Ascending aorta (tissue), 2 donors: ENCODE measurements around the gene UTP3. TPM values are rescaled to one million over a fixed set of nuclear protein-coding genes. Genes with fewer than 3 reads are reported as not detected.
A peak's percentile ranks its signal among the peaks of the same experiment; 100 is the strongest.
"Not testable (repeated sequence)": the region's sequence is repeated elsewhere in the genome, so short reads cannot be mapped to it uniquely, and the experiment has no call there.

Experiments used
- DNase-seq, 2 donors: peaks; one replicate each; pipeline ENCODE4 v3.0.0-alpha.2; 2019; ENCODE audit warnings: low spot score in 2 of 2
- H3K27ac ChIP-seq, 2 donors: fragments of 200-600 bp; sonication (generic); one replicate each; pipeline ENCODE4 v1.5.1; 2016 to 2017; ENCODE audit warnings: mild to moderate bottlenecking in 1 of 2
- H3K27me3 ChIP-seq: fragments of 200-600 bp; sonication (generic); one replicate; pipeline ENCODE4 v1.5.1; 2017
- H3K36me3 ChIP-seq, 2 donors: fragments of 200-600 bp; sonication (generic); one replicate each; pipeline ENCODE4 v1.5.1; 2016
- H3K4me1 ChIP-seq, 2 donors: fragments of 200-600 bp; sonication (generic); one replicate each; pipeline ENCODE4 v1.5.1; 2016 to 2017; ENCODE audit warnings: mild to moderate bottlenecking in 1 of 2
- H3K4me3 ChIP-seq, 2 donors: fragments of 200-600 bp; sonication (generic); one replicate each; pipeline ENCODE4 v1.5.1; 2016 to 2017; ENCODE audit warnings: mild to moderate bottlenecking in 1 of 2
- H3K9me3 ChIP-seq, 2 donors: fragments of 200-600 bp; sonication (generic); one replicate each; pipeline ENCODE4 v1.5.1; 2016
- intact Hi-C: fragments of 100-400 bp; cut with DNase I; formaldehyde crosslinking; loops from one replicate; pipeline ENCODE4 v1.15.1; 2023
- total RNA-seq: library from RNA; depleted of rRNA; stranded (reverse); fragments of >200 nt; gene quantifications from one replicate; pipeline ENCODE4 v1.1.0, GENCODE V29; 2016
- TF ChIP-seq, protein P1 (sequence below), 3 experiments: fragments of 200-600 bp in 2 of 3; fragments of 450-650 bp in 1 of 3; sonication (generic) in 2 of 3; IDR thresholded peaks; one replicate each; pipeline ENCODE4 v1.5.1; 2016 to 2019; ENCODE audit warnings: antibody characterized with exemption in 3 of 3, mild to moderate bottlenecking in 1 of 3, moderate library complexity in 1 of 3

The UTP3 gene
- total RNA-seq, 1 donor from 2014 or later = 3.2 TPM

DNA sequence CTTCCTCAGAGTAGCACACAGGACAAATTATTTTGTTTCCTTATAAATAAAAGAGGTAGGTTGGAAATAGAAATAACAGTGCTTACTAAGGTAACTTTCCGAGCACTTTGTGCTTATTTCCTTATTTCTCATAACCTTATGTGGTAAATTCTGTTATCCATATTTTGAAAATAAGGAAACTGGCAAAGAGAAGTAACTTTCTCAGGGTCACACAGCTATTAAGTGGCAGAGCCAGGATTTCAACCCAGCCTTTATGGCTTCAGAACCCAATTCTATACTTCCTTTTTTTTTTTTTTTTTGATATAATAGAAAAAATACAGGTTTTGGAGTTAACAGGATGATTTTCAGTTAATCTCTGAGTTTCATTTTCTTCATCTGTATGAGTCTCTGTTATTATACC, 3.3 kb downstream of the UTP3 start:
- intact Hi-C loops = no loop called here
- Histone ChIP-seq H3K36me3 (peaks cover 0 to 6% of the 10 kb centered on the region in 2 donors), H3K27ac (no peak overlapping the region), H3K4me1 (peaks cover 0 to 23% of the 10 kb centered on the region in 2 donors), H3K27me3 (no peaks in the 10 kb centered on the region), H3K4me3 (no peak overlapping the region), H3K9me3 (no peaks in the 10 kb centered on the region)
- DNase-seq = no peak
- TF ChIP-seq, protein P1, sequence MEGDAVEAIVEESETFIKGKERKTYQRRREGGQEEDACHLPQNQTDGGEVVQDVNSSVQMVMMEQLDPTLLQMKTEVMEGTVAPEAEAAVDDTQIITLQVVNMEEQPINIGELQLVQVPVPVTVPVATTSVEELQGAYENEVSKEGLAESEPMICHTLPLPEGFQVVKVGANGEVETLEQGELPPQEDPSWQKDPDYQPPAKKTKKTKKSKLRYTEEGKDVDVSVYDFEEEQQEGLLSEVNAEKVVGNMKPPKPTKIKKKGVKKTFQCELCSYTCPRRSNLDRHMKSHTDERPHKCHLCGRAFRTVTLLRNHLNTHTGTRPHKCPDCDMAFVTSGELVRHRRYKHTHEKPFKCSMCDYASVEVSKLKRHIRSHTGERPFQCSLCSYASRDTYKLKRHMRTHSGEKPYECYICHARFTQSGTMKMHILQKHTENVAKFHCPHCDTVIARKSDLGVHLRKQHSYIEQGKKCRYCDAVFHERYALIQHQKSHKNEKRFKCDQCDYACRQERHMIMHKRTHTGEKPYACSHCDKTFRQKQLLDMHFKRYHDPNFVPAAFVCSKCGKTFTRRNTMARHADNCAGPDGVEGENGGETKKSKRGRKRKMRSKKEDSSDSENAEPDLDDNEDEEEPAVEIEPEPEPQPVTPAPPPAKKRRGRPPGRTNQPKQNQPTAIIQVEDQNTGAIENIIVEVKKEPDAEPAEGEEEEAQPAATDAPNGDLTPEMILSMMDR (IDR thresholded peaks at IDR 0.05) = no peak

DNA sequence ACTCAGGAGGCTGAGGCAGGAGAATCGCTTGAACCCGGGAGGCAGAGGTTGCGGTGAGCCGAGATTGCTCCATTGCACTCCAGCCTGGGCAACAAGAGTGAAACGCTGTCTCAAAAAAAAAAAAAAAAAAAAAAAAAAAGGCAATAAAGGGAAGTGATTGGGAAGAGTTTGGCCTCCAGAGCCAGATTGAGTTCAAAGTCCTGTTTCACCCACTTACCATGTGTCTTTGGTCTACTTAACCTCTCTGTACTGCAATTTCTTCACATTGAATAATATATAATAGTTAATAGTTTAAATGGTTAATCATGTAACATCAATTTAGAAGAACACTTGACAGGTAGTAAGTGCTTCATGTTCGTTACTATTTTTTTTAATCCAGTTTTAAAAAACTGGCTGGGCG, 6.3 kb downstream of the UTP3 start:
- H3K4me1 ChIP-seq = peaks cover 0 to 17% of the 10 kb centered on the region in 2 donors
- H3K27ac ChIP-seq, H3K4me3 ChIP-seq, H3K9me3 ChIP-seq, H3K36me3 ChIP-seq, DNase-seq, intact Hi-C loops, H3K27me3 ChIP-seq: not testable (repeated sequence)

DNA sequence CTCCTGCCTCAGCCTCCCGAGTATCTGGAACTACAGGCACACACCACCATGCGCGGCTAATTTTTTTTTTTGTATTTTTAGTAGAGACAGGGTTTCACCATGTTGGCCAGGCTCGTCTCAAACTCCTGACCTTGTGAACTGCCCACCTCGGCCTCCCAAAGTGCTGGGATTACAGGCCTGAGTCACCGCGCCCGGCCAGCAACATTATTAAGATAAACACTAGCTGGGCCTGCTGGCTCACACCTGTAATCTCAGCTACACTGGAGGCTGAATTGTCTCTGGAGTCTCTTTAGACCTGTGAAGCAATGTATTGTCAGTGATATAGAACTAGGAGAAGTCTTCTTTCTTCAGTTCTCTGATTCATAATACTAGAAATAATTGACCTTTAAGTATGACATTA, 10.1 kb downstream of the UTP3 start:
- intact Hi-C loops, H3K9me3 ChIP-seq, H3K27me3 ChIP-seq, DNase-seq, H3K36me3 ChIP-seq, H3K27ac ChIP-seq, H3K4me3 ChIP-seq, H3K4me1 ChIP-seq: not testable (repeated sequence)

DNA sequence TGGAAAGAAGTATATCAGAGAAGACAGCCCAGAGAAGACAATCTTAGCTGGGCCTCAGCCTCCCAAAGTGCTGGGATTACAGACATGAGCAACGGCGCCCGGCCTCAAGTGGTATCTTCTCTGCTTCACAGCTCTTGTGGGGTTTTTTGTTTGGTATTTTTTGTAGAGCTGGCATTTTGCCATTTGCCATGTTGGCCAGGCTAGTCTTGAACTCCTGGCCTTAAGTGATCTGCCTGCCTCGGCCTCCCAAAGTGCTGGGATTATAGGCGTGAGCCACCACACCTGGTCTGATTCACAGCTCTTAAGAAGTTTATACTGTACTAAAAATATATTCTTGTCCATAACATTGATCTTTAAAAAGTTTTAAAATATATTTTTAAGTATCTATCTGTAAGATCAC, 12.4 kb downstream of the UTP3 start:
- no peaks in the 10 kb centered on the region for H3K9me3 ChIP-seq
- H3K4me3 ChIP-seq = no peak overlapping the region
- H3K27ac ChIP-seq = no peak overlapping the region
- no peak for DNase-seq
- TF ChIP-seq, protein P1 (IDR thresholded peaks at IDR 0.05) = no peak
- H3K27me3 ChIP-seq = no peaks in the 10 kb centered on the region
- intact Hi-C loops = no loop called here
- H3K4me1 ChIP-seq = no peaks in the 10 kb centered on the region
- H3K36me3 ChIP-seq = no peaks in the 10 kb centered on the region

DNA sequence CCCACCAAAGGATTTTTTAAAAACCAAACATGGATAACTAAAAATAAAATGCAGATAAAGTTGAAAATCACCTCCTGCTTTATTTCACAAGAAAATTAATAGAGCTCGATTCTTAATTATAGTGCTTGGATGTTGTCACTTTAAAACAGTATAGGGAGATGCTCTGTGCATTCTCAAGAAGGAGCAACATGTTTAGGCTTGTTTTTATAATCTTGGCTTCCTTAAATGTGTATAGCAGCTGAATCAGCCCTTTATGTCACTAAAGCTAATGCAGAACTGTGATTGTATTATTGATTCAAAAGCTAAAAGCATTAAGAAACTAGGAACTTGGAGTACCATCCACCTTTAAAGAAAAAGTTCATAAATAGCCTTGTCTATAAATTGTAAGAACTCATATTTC, 12.9 kb downstream of the UTP3 start:
- no peak for DNase-seq
- Histone ChIP-seq H3K4me3 (no peak overlapping the region), H3K4me1 (peaks cover 0 to 2% of the 10 kb centered on the region in 2 donors), H3K36me3 (no peaks in the 10 kb centered on the region), H3K9me3 (no peaks in the 10 kb centered on the region), H3K27me3 (no peaks in the 10 kb centered on the region), H3K27ac (no peak overlapping the region)
- TF ChIP-seq, protein P1 (IDR thresholded peaks at IDR 0.05) = no peak
- intact Hi-C loops = no loop called here

DNA sequence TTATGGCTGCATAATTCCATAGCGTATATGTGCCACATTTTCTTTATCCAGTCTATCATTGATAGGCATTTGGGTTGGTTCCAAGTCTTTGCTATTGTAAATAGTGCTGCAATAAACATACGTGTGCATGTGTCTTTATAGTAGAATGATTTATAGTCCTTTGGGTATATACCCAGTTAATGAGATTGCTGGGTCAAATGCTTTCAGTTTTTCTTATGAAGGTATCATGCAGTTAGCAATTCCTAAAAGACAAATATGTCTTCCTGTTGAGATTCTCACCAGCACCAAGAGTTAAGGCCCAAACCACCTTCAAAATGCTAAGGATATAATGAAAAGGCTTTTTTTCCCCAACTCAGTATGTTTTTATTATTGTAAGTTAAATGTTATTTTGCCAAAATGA, 14.3 kb downstream of the UTP3 start:
- Histone ChIP-seq H3K27ac (peak overlapping the region in 1 of 2 donors; percentile 96), H3K4me1 (peaks cover 0 to 11% of the 10 kb centered on the region in 2 donors)
- H3K36me3 ChIP-seq, H3K4me3 ChIP-seq, H3K9me3 ChIP-seq, H3K27me3 ChIP-seq, intact Hi-C loops, DNase-seq: not testable (repeated sequence)

DNA sequence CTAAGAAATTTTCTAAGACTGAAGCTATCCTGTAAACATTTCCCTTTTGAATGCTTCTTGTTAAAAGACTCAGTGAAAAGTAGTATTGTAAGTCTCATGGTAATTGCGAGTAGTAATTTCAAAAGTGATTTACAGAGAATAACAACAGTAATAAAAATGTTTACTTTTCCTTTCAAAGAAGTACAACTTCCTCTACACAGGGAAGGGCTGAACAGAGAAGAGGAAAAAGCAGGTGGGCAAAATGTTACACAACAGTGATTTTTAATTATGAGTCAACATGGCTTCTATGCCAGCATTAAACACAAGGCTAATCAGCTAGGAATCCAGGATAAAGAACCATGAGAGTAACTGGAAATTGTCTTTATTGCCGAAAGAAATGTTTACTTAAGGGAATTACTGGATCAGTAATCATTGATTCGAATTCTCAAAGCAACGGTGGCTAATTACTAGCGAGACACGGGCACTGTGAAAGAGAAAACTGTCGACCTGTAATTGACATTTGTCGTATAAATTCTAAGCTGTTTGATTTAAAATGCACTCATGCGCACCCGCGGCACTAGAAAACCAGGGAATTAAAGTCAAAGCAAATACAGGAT, 15.4 kb downstream of the UTP3 start:
- H3K4me1 ChIP-seq = peaks cover 0 to 11% of the 10 kb centered on the region in 2 donors
- no peaks in the 10 kb centered on the region for H3K9me3 ChIP-seq
- H3K27ac ChIP-seq = peak overlapping the region; percentile 92 to 96
- no peaks in the 10 kb centered on the region for H3K36me3 ChIP-seq
- intact Hi-C loops = no loop called here
- no peaks in the 10 kb centered on the region for H3K27me3 ChIP-seq
- TF ChIP-seq, protein P1 (IDR thresholded peaks at IDR 0.05) = no peak
- peak overlapping the region; percentile 89 to 98 for H3K4me3 ChIP-seq
- DNase-seq = no peak
